Measurements from ENCODE around the gene DCST2. TPM values are rescaled to one million over a fixed set of nuclear protein-coding genes. Genes with fewer than 3 reads are reported as not detected.

The DCST2 gene
- total RNA-seq, 3 donors from 2014 or later (not counting 1 experiment from before 2014, with no cell fraction given) = 0.30 to 0.92 (median 0.32) TPM

- H3K36me3 Mint-ChIP-seq = no peaks in the 10 kb centered on the region
- H3K9me3 Mint-ChIP-seq = no peaks in the 10 kb centered on the region
- Histone ChIP-seq H3K4me3 (ENCODE audit: low read length) (no peak overlapping the region), H3K9me3 (ENCODE audit: control insufficient read depth, insufficient read depth, low read length) (no peaks in the 10 kb centered on the region), H3K4me1 (ENCODE audit: control insufficient read depth, insufficient read depth, low read length) (no peaks in the 10 kb centered on the region), H3K36me3 (ENCODE audit: control insufficient read depth, insufficient read depth, low read length) (no peaks in the 10 kb centered on the region), H3K27me3 (ENCODE audit: control insufficient read depth, insufficient read depth, low read length) (no peaks in the 10 kb centered on the region), H3K27ac (ENCODE audit: low read length) (no peak overlapping the region)
- peaks cover 0 to 13% of the 10 kb centered on the region in 2 donors for H3K4me1 Mint-ChIP-seq
- TF ChIP-seq CTCF (IDR thresholded peaks at IDR 0.05) = no peak
- DNase-seq = no peak
- intact Hi-C loops (cut with micrococcal nuclease) = no loop called here
- H3K27ac Mint-ChIP-seq = no peak overlapping the region
- no peak for ATAC-seq
- H3K27me3 Mint-ChIP-seq (ENCODE audit: low read depth in 2 of 2) = peaks cover 3 to 5% of the 10 kb centered on the region in 2 donors
- WGBS (ENCODE audit: insufficient coverage) = 85% methylated on average over 11 of the region's 12 CpGs
- no peak overlapping the region for H3K4me3 Mint-ChIP-seq
These were observed 9.7 kb upstream of the DCST2 start for GRCh38 chr1:155043301-155043702.

GRCh38 chr1:155042789-155043188 is 9.2 kb upstream of the DCST2 start:
- Mint-ChIP-seq H3K9me3 (no peaks in the 10 kb centered on the region), H3K4me1 (peaks cover 0 to 13% of the 10 kb centered on the region in 2 donors), H3K4me3 (no peak overlapping the region), H3K36me3 (no peaks in the 10 kb centered on the region), H3K27me3 (ENCODE audit: low read depth in 2 of 2) (peaks cover 7 to 10% of the 10 kb centered on the region in 2 donors), H3K27ac (no peak overlapping the region)
- H3K4me1 ChIP-seq (ENCODE audit: control insufficient read depth, insufficient read depth, low read length) = no peaks in the 10 kb centered on the region
- H3K9me3 ChIP-seq (ENCODE audit: control insufficient read depth, insufficient read depth, low read length) = no peaks in the 10 kb centered on the region
- no peak overlapping the region for H3K4me3 ChIP-seq (ENCODE audit: low read length)
- ATAC-seq = no peak
- H3K36me3 ChIP-seq (ENCODE audit: control insufficient read depth, insufficient read depth, low read length) = no peaks in the 10 kb centered on the region
- no peak overlapping the region for H3K27ac ChIP-seq (ENCODE audit: low read length)
- H3K27me3 ChIP-seq (ENCODE audit: control insufficient read depth, insufficient read depth, low read length) = no peaks in the 10 kb centered on the region
- no peak for TF ChIP-seq CTCF (IDR thresholded peaks at IDR 0.05)
- DNase-seq = no peak
- WGBS (ENCODE audit: insufficient coverage) = 75% methylated on average over 5 of the region's 5 CpGs
- intact Hi-C loops (cut with micrococcal nuclease) = no loop called here

GRCh38 chr1:155040358-155041093 is 6.9 kb upstream of the DCST2 start:
- no peak overlapping the region for H3K27ac ChIP-seq (ENCODE audit: low read length)
- intact Hi-C loops (cut with micrococcal nuclease) = no loop called here
- no peak for DNase-seq
- no peaks in the 10 kb centered on the region for H3K9me3 Mint-ChIP-seq
- no peak for ATAC-seq
- H3K27me3 Mint-ChIP-seq (ENCODE audit: low read depth in 2 of 2) = peaks cover 9 to 12% of the 10 kb centered on the region in 2 donors
- no peak overlapping the region for H3K4me3 Mint-ChIP-seq
- TF ChIP-seq CTCF (IDR thresholded peaks at IDR 0.05) = no peak
- H3K27ac Mint-ChIP-seq = no peak overlapping the region
- no peaks in the 10 kb centered on the region for H3K27me3 ChIP-seq (ENCODE audit: control insufficient read depth, insufficient read depth, low read length)
- H3K36me3 Mint-ChIP-seq = no peaks in the 10 kb centered on the region
- WGBS (ENCODE audit: insufficient coverage) = 93% methylated on average over 14 of the region's 14 CpGs
- peaks cover 0 to 13% of the 10 kb centered on the region in 2 donors for H3K4me1 Mint-ChIP-seq
- H3K9me3 ChIP-seq (ENCODE audit: control insufficient read depth, insufficient read depth, low read length) = no peaks in the 10 kb centered on the region
- H3K36me3 ChIP-seq (ENCODE audit: control insufficient read depth, insufficient read depth, low read length) = no peaks in the 10 kb centered on the region
- H3K4me3 ChIP-seq (ENCODE audit: low read length) = no peak overlapping the region
- H3K4me1 ChIP-seq (ENCODE audit: control insufficient read depth, insufficient read depth, low read length) = no peaks in the 10 kb centered on the region

GRCh38 chr1:155039308-155039669 is 5.7 kb upstream of the DCST2 start:
- H3K4me1 Mint-ChIP-seq = peaks cover 0 to 5% of the 10 kb centered on the region in 2 donors
- H3K36me3 Mint-ChIP-seq = no peaks in the 10 kb centered on the region
- intact Hi-C loops (cut with micrococcal nuclease) = no loop called here
- ATAC-seq = no peak
- Histone ChIP-seq H3K4me3 (ENCODE audit: low read length) (no peak overlapping the region), H3K27me3 (ENCODE audit: control insufficient read depth, insufficient read depth, low read length) (no peaks in the 10 kb centered on the region), H3K4me1 (ENCODE audit: control insufficient read depth, insufficient read depth, low read length) (no peaks in the 10 kb centered on the region), H3K9me3 (ENCODE audit: control insufficient read depth, insufficient read depth, low read length) (no peaks in the 10 kb centered on the region), H3K27ac (ENCODE audit: low read length) (no peak overlapping the region), H3K36me3 (ENCODE audit: control insufficient read depth, insufficient read depth, low read length) (no peaks in the 10 kb centered on the region)
- no peak overlapping the region for H3K4me3 Mint-ChIP-seq
- no peak for TF ChIP-seq CTCF (IDR thresholded peaks at IDR 0.05)
- no peak overlapping the region for H3K27ac Mint-ChIP-seq
- no peak for DNase-seq
- 77% methylated on average over 3 of the region's 4 CpGs for WGBS (ENCODE audit: insufficient coverage)
- no peaks in the 10 kb centered on the region for H3K9me3 Mint-ChIP-seq
- H3K27me3 Mint-ChIP-seq (ENCODE audit: low read depth in 2 of 2) = peaks cover 9 to 12% of the 10 kb centered on the region in 2 donors

Measured in natural killer cell (primary cell).